SKM-1 treated with dmso at 0.1 percent for 144 hours (cell line): ENCODE measurements around the gene PRDM16.
A peak's percentile ranks its signal among the peaks of the same experiment; 100 is the strongest.

Experiments used
- DNase-seq: peaks from one replicate; lab custom pipeline; 2025; ENCODE audit not compliant: unreplicated experiment; lab: John Stamatoyannopoulos, UW

Gene PRDM16

GRCh38 chr1:3436451-3436850 lies 367.4 kb downstream of the PRDM16 start:
- no peak for DNase-seq

GRCh38 chr1:3436901-3437300 lies 367.9 kb downstream of the PRDM16 start:
- DNase-seq: no peak

GRCh38 chr1:3438661-3439180 lies 369.7 kb downstream of the PRDM16 start:
- no peak for DNase-seq

GRCh38 chr1:3439346-3440299 lies 370.6 kb downstream of the PRDM16 start:
- no peak for DNase-seq

GRCh38 chr1:3440300-3440681 lies 371.3 kb downstream of the PRDM16 start:
- no peak for DNase-seq

- no peak for DNase-seq
These were observed 371.9 kb downstream of the PRDM16 start for GRCh38 chr1:3440711-3441409.

GRCh38 chr1:3441410-3441847 lies 372.4 kb downstream of the PRDM16 start:
- no peak for DNase-seq

- DNase-seq: no peak
These were observed 372.9 kb downstream of the PRDM16 start for GRCh38 chr1:3441880-3442279.

GRCh38 chr1:3442331-3442730 lies 373.3 kb downstream of the PRDM16 start:
- DNase-seq: no peak

- no peak for DNase-seq
These were observed 373.9 kb downstream of the PRDM16 start for GRCh38 chr1:3442901-3443300.

- no peak for DNase-seq
These were observed 374.8 kb downstream of the PRDM16 start for GRCh38 chr1:3443807-3444206.

GRCh38 chr1:3444298-3444697 lies 375.3 kb downstream of the PRDM16 start:
- no peak for DNase-seq

GRCh38 chr1:3444736-3445135 lies 375.7 kb downstream of the PRDM16 start:
- no peak for DNase-seq

GRCh38 chr1:3450202-3450863 lies 381.3 kb downstream of the PRDM16 start:
- DNase-seq: no peak

- DNase-seq: no peak
These were observed 382.0 kb downstream of the PRDM16 start for GRCh38 chr1:3450983-3451382.

GRCh38 chr1:3451994-3452865 lies 383.2 kb downstream of the PRDM16 start:
- no peak for DNase-seq

GRCh38 chr1:3452866-3453175 lies 383.8 kb downstream of the PRDM16 start:
- DNase-seq: no peak

GRCh38 chr1:3453203-3453761 lies 384.3 kb downstream of the PRDM16 start:
- DNase-seq: peak; percentile 57

GRCh38 chr1:3453891-3454810 lies 385.1 kb downstream of the PRDM16 start, which contains the start of gene ARHGEF16:
Gene ARHGEF16, plus strand, starts transcription at chr1:3454665. Its CDS starts 8,420 bp downstream, at chr1:3463085.
- DNase-seq: peak; percentile 61
